WTC11 (cell line): ENCODE data around the gene ERCC6.

ENCODE experiments used
- CTCF ChIP-seq: fragments of 200-600 bp; IDR thresholded peaks from 2 replicates; pipeline ENCODE4 v1.8.0; 2022; ENCODE audit warnings: antibody characterized with exemption
- ELF4 ChIP-seq: sonication (generic); formaldehyde crosslinking; IDR thresholded peaks from 2 replicates; pipeline ENCODE4 v1.8.1; 2022; ENCODE audit warnings: low read depth, mild to moderate bottlenecking, moderate library complexity, missing genetic modification reagents
- GABPB1 ChIP-seq: sonication (generic); formaldehyde crosslinking; IDR thresholded peaks from 2 replicates; pipeline ENCODE4 v1.8.1; 2023; ENCODE audit warnings: mild to moderate bottlenecking, missing genetic modification reagents
- HMGXB4 ChIP-seq: sonication (generic); formaldehyde crosslinking; IDR thresholded peaks from 2 replicates; pipeline ENCODE4 v1.8.1; 2023; ENCODE audit warnings: mild to moderate bottlenecking, moderate library complexity, missing genetic modification reagents
- NFYB ChIP-seq: sonication (generic); formaldehyde crosslinking; conservative IDR thresholded peaks from 2 replicates; pipeline ENCODE4 v1.8.0; 2022; ENCODE audit warnings: low read depth, missing genetic modification reagents
- NR3C1 ChIP-seq: sonication (generic); formaldehyde crosslinking; conservative IDR thresholded peaks from 2 replicates; pipeline ENCODE4 v1.8.1; 2023; ENCODE audit warnings: low read depth, mild to moderate bottlenecking, missing genetic modification reagents
- TF ChIP-seq, protein P1 (sequence below): sonication (generic); formaldehyde crosslinking; IDR thresholded peaks from 2 replicates; pipeline ENCODE4 v1.8.1; 2022; ENCODE audit warnings: mild to moderate bottlenecking, moderate library complexity, missing genetic modification reagents
- TF ChIP-seq, protein P2 (sequence below): sonication (generic); formaldehyde crosslinking; IDR thresholded peaks from 2 replicates; pipeline ENCODE4 v1.8.1; 2022; ENCODE audit warnings: missing genetic modification reagents, borderline replicate concordance

GRCh38 chr10:49569031-49569631 is 30.2 kb upstream of the ERCC6 start:
- TF ChIP-seq NR3C1 (no peak), CTCF (no peak), NFYB (CRISPR knock-in tag) (no peak), ELF4 (no peak), HMGXB4 (CRISPR knock-in tag) (no peak), GABPB1 (no peak)
- TF ChIP-seq, protein P1, sequence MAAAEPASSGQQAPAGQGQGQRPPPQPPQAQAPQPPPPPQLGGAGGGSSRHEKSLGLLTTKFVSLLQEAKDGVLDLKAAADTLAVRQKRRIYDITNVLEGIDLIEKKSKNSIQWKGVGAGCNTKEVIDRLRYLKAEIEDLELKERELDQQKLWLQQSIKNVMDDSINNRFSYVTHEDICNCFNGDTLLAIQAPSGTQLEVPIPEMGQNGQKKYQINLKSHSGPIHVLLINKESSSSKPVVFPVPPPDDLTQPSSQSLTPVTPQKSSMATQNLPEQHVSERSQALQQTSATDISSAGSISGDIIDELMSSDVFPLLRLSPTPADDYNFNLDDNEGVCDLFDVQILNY (CRISPR knock-in tag): no peak
- TF ChIP-seq, protein P2, sequence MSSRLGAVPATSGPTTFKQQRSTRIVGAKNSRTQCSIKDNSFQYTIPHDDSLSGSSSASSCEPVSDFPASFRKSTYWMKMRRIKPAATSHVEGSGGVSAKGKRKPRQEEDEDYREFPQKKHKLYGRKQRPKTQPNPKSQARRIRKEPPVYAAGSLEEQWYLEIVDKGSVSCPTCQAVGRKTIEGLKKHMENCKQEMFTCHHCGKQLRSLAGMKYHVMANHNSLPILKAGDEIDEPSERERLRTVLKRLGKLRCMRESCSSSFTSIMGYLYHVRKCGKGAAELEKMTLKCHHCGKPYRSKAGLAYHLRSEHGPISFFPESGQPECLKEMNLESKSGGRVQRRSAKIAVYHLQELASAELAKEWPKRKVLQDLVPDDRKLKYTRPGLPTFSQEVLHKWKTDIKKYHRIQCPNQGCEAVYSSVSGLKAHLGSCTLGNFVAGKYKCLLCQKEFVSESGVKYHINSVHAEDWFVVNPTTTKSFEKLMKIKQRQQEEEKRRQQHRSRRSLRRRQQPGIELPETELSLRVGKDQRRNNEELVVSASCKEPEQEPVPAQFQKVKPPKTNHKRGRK: no peak
